Measurements from ENCODE around the gene LXN.

The LXN gene

GRCh38 chr3:158668506-158668905 is 3.9 kb downstream of the LXN start:
- DNase-seq (ENCODE audit: low spot score) = peak; percentile 5

- DNase-seq (ENCODE audit: low spot score) = no peak
Observed at GRCh38 chr3:158666416-158666815, 6.0 kb downstream of the LXN start.

GRCh38 chr3:158663832-158664231 is 8.6 kb downstream of the LXN start:
- no peak for DNase-seq (ENCODE audit: low spot score)

GRCh38 chr3:158663246-158663645 is 9.2 kb downstream of the LXN start:
- DNase-seq (ENCODE audit: low spot score) = no peak

GRCh38 chr3:158660711-158661110 is 11.7 kb downstream of the LXN start:
- no peak for DNase-seq (ENCODE audit: low spot score)

- peak; percentile 64 for DNase-seq (ENCODE audit: low spot score)
Observed at GRCh38 chr3:158659454-158660237, 12.8 kb downstream of the LXN start.

GRCh38 chr3:158658889-158659288 is 13.6 kb downstream of the LXN start:
- DNase-seq (ENCODE audit: low spot score) = no peak

GRCh38 chr3:158652463-158652862 is 20.0 kb downstream of the LXN start:
- DNase-seq (ENCODE audit: low spot score) = no peak

- DNase-seq (ENCODE audit: low spot score) = no peak
Observed at GRCh38 chr3:158651192-158651591, 21.3 kb downstream of the LXN start.

- no peak for DNase-seq (ENCODE audit: low spot score)
Observed at GRCh38 chr3:158649791-158650190, 22.7 kb downstream of the LXN start.

GRCh38 chr3:158644345-158644908 is 28.0 kb downstream of the LXN start, which contains the start of gene GFM1:
Gene GFM1 (plus strand): TSS chr3:158644527. CDS start chr3:158644635, 108 bp downstream.
- peak; percentile 82 for DNase-seq (ENCODE audit: low spot score)

GRCh38 chr3:158642474-158643210 is 29.8 kb downstream of the LXN start:
- DNase-seq (ENCODE audit: low spot score) = no peak

- no peak for DNase-seq (ENCODE audit: low spot score)
Observed at GRCh38 chr3:158642005-158642404, 30.4 kb downstream of the LXN start.

- no peak for DNase-seq (ENCODE audit: low spot score)
Observed at GRCh38 chr3:158640646-158641045, 31.8 kb downstream of the LXN start.

GRCh38 chr3:158631981-158632380 is 40.5 kb downstream of the LXN start:
- DNase-seq (ENCODE audit: low spot score) = no peak

- DNase-seq (ENCODE audit: low spot score) = no peak
Observed at GRCh38 chr3:158625881-158626280, 46.6 kb downstream of the LXN start.

- DNase-seq (ENCODE audit: low spot score) = no peak
Observed at GRCh38 chr3:158617982-158618875, 54.2 kb downstream of the LXN start.
